ENCODE data around the gene SCG3.

SCG3 gene

GRCh38 chr15:51749307-51749706 is 68.0 kb downstream of the SCG3 start:
- Histone ChIP-seq H3K27me3 (ENCODE audit: control insufficient read depth in 1 of 2, insufficient read depth in 2 of 2, low read length in 2 of 2) (no peaks in the 10 kb centered on the region), H3K27ac (ENCODE audit: low read length) (no peak overlapping the region), H3K36me3 (ENCODE audit: control insufficient read depth in 2 of 2, insufficient read depth in 2 of 2, low read length in 2 of 2) (no peaks in the 10 kb centered on the region), H3K4me1 (ENCODE audit: control insufficient read depth, insufficient read depth, low read length) (peaks cover 9% of the 10 kb centered on the region), H3K9me3 (ENCODE audit: control insufficient read depth in 2 of 2, low read length in 2 of 2) (no peaks in the 10 kb centered on the region), H3K4me3 (ENCODE audit: low read length in 2 of 2) (no peak overlapping the region), H3K9ac (ENCODE audit: low read length in 2 of 2) (no peak overlapping the region)

GRCh38 chr15:51750186-51750585 is 68.9 kb downstream of the SCG3 start:
- Histone ChIP-seq H3K27me3 (ENCODE audit: control insufficient read depth in 1 of 2, insufficient read depth in 2 of 2, low read length in 2 of 2) (no peaks in the 10 kb centered on the region), H3K4me3 (ENCODE audit: low read length in 2 of 2) (no peak overlapping the region), H3K4me1 (ENCODE audit: control insufficient read depth, insufficient read depth, low read length) (peaks cover 9% of the 10 kb centered on the region), H3K9me3 (ENCODE audit: control insufficient read depth in 2 of 2, low read length in 2 of 2) (no peaks in the 10 kb centered on the region), H3K27ac (ENCODE audit: low read length) (no peak overlapping the region), H3K9ac (ENCODE audit: low read length in 2 of 2) (no peak overlapping the region), H3K36me3 (ENCODE audit: control insufficient read depth in 2 of 2, insufficient read depth in 2 of 2, low read length in 2 of 2) (no peaks in the 10 kb centered on the region)

- no peaks in the 10 kb centered on the region for H3K27me3 ChIP-seq (ENCODE audit: control insufficient read depth in 1 of 2, insufficient read depth in 2 of 2, low read length in 2 of 2)
- no peak within 1 kb of the TSS for H3K27ac ChIP-seq (ENCODE audit: low read length)
These were observed 69.7 kb downstream of the SCG3 start, which contains the start of gene TMOD2 for GRCh38 chr15:51750792-51751696. Gene TMOD2, plus strand, starts transcription at chr15:51751597. Its CDS starts 14,845 bp downstream, at chr15:51766442.

GRCh38 chr15:51751697-51752683 is 70.7 kb downstream of the SCG3 start:
- no peaks in the 10 kb centered on the region for H3K9me3 ChIP-seq (ENCODE audit: control insufficient read depth in 2 of 2, low read length in 2 of 2)
- H3K36me3 ChIP-seq (ENCODE audit: control insufficient read depth in 2 of 2, insufficient read depth in 2 of 2, low read length in 2 of 2): peaks cover 0 to 2% of the 10 kb centered on the region in 2 donors
- no peaks in the 10 kb centered on the region for H3K27me3 ChIP-seq (ENCODE audit: control insufficient read depth in 1 of 2, insufficient read depth in 2 of 2, low read length in 2 of 2)
- peak overlapping the region; percentile 52 to 55 for H3K9ac ChIP-seq (ENCODE audit: low read length in 2 of 2)
- H3K4me1 ChIP-seq (ENCODE audit: control insufficient read depth, insufficient read depth, low read length): peaks cover 9% of the 10 kb centered on the region
- no peak overlapping the region for H3K27ac ChIP-seq (ENCODE audit: low read length)
- H3K4me3 ChIP-seq (ENCODE audit: low read length in 2 of 2): peak overlapping the region; percentile 68 to 84

More at GRCh38 chr15:51750792-51751696, 69.7 kb downstream of the SCG3 start, which contains the start of gene TMOD2:
- peaks cover 0 to 2% of the 10 kb centered on the region in 2 donors for H3K36me3 ChIP-seq (ENCODE audit: control insufficient read depth in 2 of 2, insufficient read depth in 2 of 2, low read length in 2 of 2)
- no peaks in the 10 kb centered on the region for H3K9me3 ChIP-seq (ENCODE audit: control insufficient read depth in 2 of 2, low read length in 2 of 2)
- peak within 1 kb of the TSS; percentile 68 to 84 for H3K4me3 ChIP-seq (ENCODE audit: low read length in 2 of 2)
- H3K9ac ChIP-seq (ENCODE audit: low read length in 2 of 2): peak within 1 kb of the TSS; percentile 52 to 55
- peaks cover 9% of the 10 kb centered on the region for H3K4me1 ChIP-seq (ENCODE audit: control insufficient read depth, insufficient read depth, low read length)

- Histone ChIP-seq H3K27ac (ENCODE audit: low read length) (no peak overlapping the region), H3K36me3 (ENCODE audit: control insufficient read depth in 2 of 2, insufficient read depth in 2 of 2, low read length in 2 of 2) (peaks cover 0 to 2% of the 10 kb centered on the region in 2 donors), H3K4me3 (ENCODE audit: low read length in 2 of 2) (no peak overlapping the region), H3K27me3 (ENCODE audit: control insufficient read depth in 1 of 2, insufficient read depth in 2 of 2, low read length in 2 of 2) (no peaks in the 10 kb centered on the region), H3K4me1 (ENCODE audit: control insufficient read depth, insufficient read depth, low read length) (peaks cover 9% of the 10 kb centered on the region), H3K9ac (ENCODE audit: low read length in 2 of 2) (peak overlapping the region in 1 of 2 donors; percentile 52), H3K9me3 (ENCODE audit: control insufficient read depth in 2 of 2, low read length in 2 of 2) (no peaks in the 10 kb centered on the region)
These were observed 71.6 kb downstream of the SCG3 start for GRCh38 chr15:51752888-51753287.

GRCh38 chr15:51754267-51754666 is 73.0 kb downstream of the SCG3 start:
- no peak overlapping the region for H3K9ac ChIP-seq (ENCODE audit: low read length in 2 of 2)
- no peaks in the 10 kb centered on the region for H3K9me3 ChIP-seq (ENCODE audit: control insufficient read depth in 2 of 2, low read length in 2 of 2)
- peaks cover 19% of the 10 kb centered on the region for H3K4me1 ChIP-seq (ENCODE audit: control insufficient read depth, insufficient read depth, low read length)
- H3K27ac ChIP-seq (ENCODE audit: low read length): no peak overlapping the region
- H3K4me3 ChIP-seq (ENCODE audit: low read length in 2 of 2): no peak overlapping the region
- H3K27me3 ChIP-seq (ENCODE audit: control insufficient read depth in 1 of 2, insufficient read depth in 2 of 2, low read length in 2 of 2): no peaks in the 10 kb centered on the region
- H3K36me3 ChIP-seq (ENCODE audit: control insufficient read depth in 2 of 2, insufficient read depth in 2 of 2, low read length in 2 of 2): peaks cover 0 to 2% of the 10 kb centered on the region in 2 donors

- peaks cover 0 to 2% of the 10 kb centered on the region in 2 donors for H3K36me3 ChIP-seq (ENCODE audit: control insufficient read depth in 2 of 2, insufficient read depth in 2 of 2, low read length in 2 of 2)
- peaks cover 22% of the 10 kb centered on the region for H3K4me1 ChIP-seq (ENCODE audit: control insufficient read depth, insufficient read depth, low read length)
- H3K4me3 ChIP-seq (ENCODE audit: low read length in 2 of 2): no peak overlapping the region
These were observed 74.5 kb downstream of the SCG3 start for GRCh38 chr15:51755790-51756189.

GRCh38 chr15:51756482-51756881 is 75.2 kb downstream of the SCG3 start:
- peaks cover 17% of the 10 kb centered on the region for H3K4me1 ChIP-seq (ENCODE audit: control insufficient read depth, insufficient read depth, low read length)
- H3K27ac ChIP-seq (ENCODE audit: low read length): no peak overlapping the region

More at GRCh38 chr15:51755790-51756189, 74.5 kb downstream of the SCG3 start:
- H3K27ac ChIP-seq (ENCODE audit: low read length): no peak overlapping the region
- H3K9me3 ChIP-seq (ENCODE audit: control insufficient read depth in 2 of 2, low read length in 2 of 2): no peaks in the 10 kb centered on the region
- no peak overlapping the region for H3K9ac ChIP-seq (ENCODE audit: low read length in 2 of 2)
- no peaks in the 10 kb centered on the region for H3K27me3 ChIP-seq (ENCODE audit: control insufficient read depth in 1 of 2, insufficient read depth in 2 of 2, low read length in 2 of 2)

GRCh38 chr15:51757450-51757849 is 76.1 kb downstream of the SCG3 start:
- H3K36me3 ChIP-seq (ENCODE audit: control insufficient read depth in 2 of 2, insufficient read depth in 2 of 2, low read length in 2 of 2): peaks cover 0 to 2% of the 10 kb centered on the region in 2 donors
- H3K27ac ChIP-seq (ENCODE audit: low read length): no peak overlapping the region
- no peak overlapping the region for H3K9ac ChIP-seq (ENCODE audit: low read length in 2 of 2)
- peaks cover 14% of the 10 kb centered on the region for H3K4me1 ChIP-seq (ENCODE audit: control insufficient read depth, insufficient read depth, low read length)
- no peak overlapping the region for H3K4me3 ChIP-seq (ENCODE audit: low read length in 2 of 2)
- no peaks in the 10 kb centered on the region for H3K9me3 ChIP-seq (ENCODE audit: control insufficient read depth in 2 of 2, low read length in 2 of 2)
- no peaks in the 10 kb centered on the region for H3K27me3 ChIP-seq (ENCODE audit: control insufficient read depth in 1 of 2, insufficient read depth in 2 of 2, low read length in 2 of 2)

More at GRCh38 chr15:51756482-51756881, 75.2 kb downstream of the SCG3 start:
- no peak overlapping the region for H3K9ac ChIP-seq (ENCODE audit: low read length in 2 of 2)
- no peaks in the 10 kb centered on the region for H3K27me3 ChIP-seq (ENCODE audit: control insufficient read depth in 1 of 2, insufficient read depth in 2 of 2, low read length in 2 of 2)
- H3K9me3 ChIP-seq (ENCODE audit: control insufficient read depth in 2 of 2, low read length in 2 of 2): no peaks in the 10 kb centered on the region
- H3K4me3 ChIP-seq (ENCODE audit: low read length in 2 of 2): no peak overlapping the region
- H3K36me3 ChIP-seq (ENCODE audit: control insufficient read depth in 2 of 2, insufficient read depth in 2 of 2, low read length in 2 of 2): peaks cover 0 to 2% of the 10 kb centered on the region in 2 donors

GRCh38 chr15:51758645-51759044 is 77.3 kb downstream of the SCG3 start:
- Histone ChIP-seq H3K27ac (ENCODE audit: low read length) (no peak overlapping the region), H3K27me3 (ENCODE audit: control insufficient read depth in 1 of 2, insufficient read depth in 2 of 2, low read length in 2 of 2) (no peaks in the 10 kb centered on the region), H3K36me3 (ENCODE audit: control insufficient read depth in 2 of 2, insufficient read depth in 2 of 2, low read length in 2 of 2) (peaks cover 0 to 2% of the 10 kb centered on the region in 2 donors), H3K9ac (ENCODE audit: low read length in 2 of 2) (no peak overlapping the region), H3K4me3 (ENCODE audit: low read length in 2 of 2) (peak overlapping the region in 1 of 2 donors; percentile 40), H3K4me1 (ENCODE audit: control insufficient read depth, insufficient read depth, low read length) (peaks cover 13% of the 10 kb centered on the region), H3K9me3 (ENCODE audit: control insufficient read depth in 2 of 2, low read length in 2 of 2) (no peaks in the 10 kb centered on the region)

All from stomach smooth muscle (tissue), 2 donors.